Activated CD4-positive, alpha-beta T cell treated with anti-CD3 and anti-CD28 coated beads for 36 hours (primary cell): ENCODE measurements around the gene TUBG1. TPM values are rescaled to one million over a fixed set of nuclear protein-coding genes. Genes with fewer than 3 reads are reported as not detected.

Experiments
- ATAC-seq: fragments of 200-7000 bp; cut with Tn5 transposase; one replicate; pipeline ENCODE4 v1.10.0; 2021; ENCODE audit warnings: mild to moderate bottlenecking, moderate library complexity
- CTCF ChIA-PET: fragments of 350-600 bp; sonication (Branson Sonifier 250); formaldehyde crosslinking; loops from one replicate; lab custom pipeline; 2021; ENCODE audit warnings: antibody characterized with exemption; lab: Charles Lee
- POLR2A ChIA-PET: fragments of 350-600 bp; sonication (Branson Sonifier 250); formaldehyde crosslinking; loops from one replicate; lab custom pipeline; 2021; ENCODE audit warnings: antibody characterized with exemption, inconsistent platforms; lab: Charles Lee
- DNase-seq: peaks from one replicate; pipeline ENCODE4 v3.0.0-alpha.2; 2020
- H3K27ac Mint-ChIP-seq: one replicate; pipeline ENCODE4 v1.8.0; 2021; ENCODE audit warnings: mixed read lengths
- H3K27me3 Mint-ChIP-seq: one replicate; pipeline ENCODE4 v1.8.0; 2021; ENCODE audit warnings: mixed read lengths
- H3K36me3 Mint-ChIP-seq: one replicate; pipeline ENCODE4 v1.8.0; 2021; ENCODE audit warnings: low read depth, mixed read lengths
- H3K4me1 Mint-ChIP-seq: one replicate; pipeline ENCODE4 v1.8.0; 2021; ENCODE audit warnings: mixed read lengths
- H3K4me3 Mint-ChIP-seq: one replicate; pipeline ENCODE4 v1.8.0; 2021; ENCODE audit warnings: mild to moderate bottlenecking, moderate library complexity, mixed read lengths
- H3K9me3 Mint-ChIP-seq: one replicate; pipeline ENCODE4 v1.8.0; 2021; ENCODE audit warnings: low read depth, mixed read lengths
- intact Hi-C, 2 experiments: fragments of 100-400 bp; cut with DNase I in 1 of 2; cut with micrococcal nuclease in 1 of 2; formaldehyde crosslinking; loops; one replicate each; pipeline versions ENCODE4 v1.14.2 to v1.15.1; 2022 to 2024; cut with DNase I, micrococcal nuclease
- total RNA-seq, 2 experiments: library from RNA; stranded (reverse); gene quantifications; one replicate each; pipeline ENCODE4 v1.2.3, GENCODE V29; 2021

Gene TUBG1
- 100 to 1,000 TPM in 1 of 2 experiments, 10 to 100 TPM in 1; 76.1 to 102 TPM for total RNA-seq

GRCh38 chr17:42609182-42609813, at the start of gene TUBG1, which contains the start of gene RETREG3:
Gene TUBG1, plus strand, starts transcription at chr17:42609683. Its CDS starts 55 bp downstream, at chr17:42609738.
Gene RETREG3, minus strand, starts transcription at chr17:42609374. Its CDS starts 50 bp downstream, at chr17:42609324.
- H3K36me3 Mint-ChIP-seq: peaks cover 16% of the 10 kb centered on the region
- no peaks in the 10 kb centered on the region for H3K9me3 Mint-ChIP-seq
- intact Hi-C loops: loop anchor here (1.0 to 5.0 kb wide), 16 partner anchors 32 to 643 kb away; partner anchors contain the start of genes PSMC3IP (in 2 of the 2), AARSD1 (in 1 of the 2), BECN1 (in 1 of the 2) and BRCA1 (in 1 of the 2)
- peak within 1 kb of the TSS; percentile 97 for H3K27ac Mint-ChIP-seq
- ATAC-seq (peak; percentile 92), DNase-seq (peak; percentile 100)
- POLR2A ChIA-PET: interaction anchor here (0.7 to 1.5 kb wide), 9 partner anchors 9 to 758 kb away, joined by 3 to 9 read pairs (median 4); partner anchors contain the start of genes CNTNAP1, PSMC3IP and TUBG2
- peaks cover 35% of the 10 kb centered on the region for H3K4me1 Mint-ChIP-seq
- CTCF ChIA-PET: interaction anchor here (0.6 to 6.5 kb wide), 15 partner anchors 11 to 591 kb away, joined by 3 to 80 read pairs (median 3); partner anchors contain the start of genes BECN1, PLEKHH3, PSMC3IP and RPL27
- no peaks in the 10 kb centered on the region for H3K27me3 Mint-ChIP-seq
- H3K4me3 Mint-ChIP-seq: peak within 1 kb of the TSS; percentile 95

DNA sequence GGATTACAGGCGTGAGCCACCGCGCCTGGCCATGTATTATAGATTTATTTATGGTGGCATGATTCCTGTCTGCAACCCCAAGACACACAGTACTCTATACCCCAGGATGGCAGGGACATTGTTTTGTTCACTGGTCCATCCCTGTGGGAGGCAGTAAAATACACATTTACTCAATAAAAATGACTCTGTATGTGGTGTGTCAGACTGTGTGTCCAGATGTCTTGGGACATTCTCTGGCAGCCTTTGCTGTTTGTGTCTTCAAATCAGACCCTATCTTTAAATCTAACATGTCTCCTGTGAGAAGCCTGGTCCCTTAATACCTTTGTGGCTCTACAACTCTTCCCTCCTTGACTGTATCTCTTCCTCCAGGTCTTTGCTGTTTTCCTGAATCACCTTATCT, 49.2 kb upstream of the TUBG1 start:
- ATAC-seq: no peak
- Mint-ChIP-seq H3K36me3 (peaks cover 11% of the 10 kb centered on the region), H3K4me1 (peaks cover 35% of the 10 kb centered on the region), H3K27me3 (no peaks in the 10 kb centered on the region), H3K4me3 (peak overlapping the region; percentile 48), H3K27ac (peak overlapping the region; percentile 11), H3K9me3 (no peaks in the 10 kb centered on the region)
- POLR2A ChIA-PET: interaction anchor here (0.6 kb wide), 1 partner anchor 375 kb away, joined by 3 read pairs; the partner anchor contains the start of gene HCRT
- CTCF ChIA-PET: no interaction called here
- intact Hi-C loops: loop anchor here in 1 of 2 experiments (10.0 kb wide), 1 partner anchor 615 kb away; the partner anchor contains the start of gene NBR1
- no peak for DNase-seq

DNA sequence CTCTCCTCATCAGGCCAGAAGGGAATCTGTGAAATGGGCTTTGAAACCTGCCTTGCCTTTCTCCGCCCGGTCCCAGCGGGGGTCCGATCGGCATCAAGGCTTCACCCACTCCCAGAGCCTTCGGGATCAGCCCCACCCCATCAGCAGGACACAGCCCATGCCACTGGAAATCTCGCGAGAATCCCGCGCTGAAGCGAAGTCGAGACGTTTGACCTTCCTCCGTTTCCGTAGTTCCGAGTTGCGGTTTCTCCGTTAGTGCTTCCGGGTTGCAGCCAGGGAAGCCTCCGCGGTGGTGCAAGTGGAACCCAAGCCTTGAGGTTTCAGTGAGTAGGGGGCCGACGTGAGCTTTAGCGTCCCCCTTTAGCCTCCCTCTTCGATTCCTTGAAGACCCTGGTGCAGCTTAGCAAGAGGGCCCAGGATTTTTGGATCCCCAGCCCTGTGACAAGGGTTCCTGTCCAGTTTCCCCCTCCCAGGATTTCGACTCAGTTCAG, 47.5 kb upstream of the TUBG1 start, which contains the start of gene COASY:
TSS of gene COASY (plus strand) at position 252 of the 491 bp plus-strand sequence. CDS start 475 bp downstream, outside the sequence.
- ChIA-PET POLR2A (no interaction called here), CTCF (interaction anchor here (0.7 kb wide), 1 partner anchor 284 kb away, joined by 3 read pairs; no protein-coding TSS in a partner anchor)
- DNase-seq (peak; percentile 96), ATAC-seq (peak; percentile 79)
- Mint-ChIP-seq H3K27ac (peak within 1 kb of the TSS; percentile 99), H3K27me3 (no peaks in the 10 kb centered on the region), H3K4me1 (peaks cover 32% of the 10 kb centered on the region), H3K4me3 (peak within 1 kb of the TSS; percentile 94), H3K36me3 (peaks cover 16% of the 10 kb centered on the region), H3K9me3 (no peaks in the 10 kb centered on the region)
- intact Hi-C loops: loop anchor here (1.0 to 10.0 kb wide), 7 partner anchors 15 to 613 kb away; partner anchors contain the start of genes PSMC3IP (in 2 of the 2), AARSD1 (in 1 of the 2), NAGLU (in 1 of the 2) and NBR1 (in 1 of the 2)

- peak overlapping the region; percentile 99 for H3K27ac Mint-ChIP-seq
- H3K9me3 Mint-ChIP-seq: no peaks in the 10 kb centered on the region
- ATAC-seq (peak; percentile 14), DNase-seq (peak; percentile 52)
- POLR2A ChIA-PET: interaction anchor here (0.6 kb wide), 1 partner anchor 14 kb away, joined by 3 read pairs; no protein-coding TSS in a partner anchor
- H3K4me3 Mint-ChIP-seq: peak overlapping the region; percentile 94
- intact Hi-C loops: loop anchor here (1.0 to 10.0 kb wide), 7 partner anchors 14 to 612 kb away; partner anchors contain the start of genes PSMC3IP (in 2 of the 2), AARSD1 (in 1 of the 2), NAGLU (in 1 of the 2) and NBR1 (in 1 of the 2)
- H3K4me1 Mint-ChIP-seq: peaks cover 31% of the 10 kb centered on the region
- H3K27me3 Mint-ChIP-seq: no peaks in the 10 kb centered on the region
- CTCF ChIA-PET: interaction anchor here (0.7 to 2.3 kb wide), 6 partner anchors 15 to 477 kb away, joined by 3 to 8 read pairs (median 3); partner anchors contain the start of genes BECN1, PSMC3IP and TUBG1
- peaks cover 20% of the 10 kb centered on the region for H3K36me3 Mint-ChIP-seq
Observed at GRCh38 chr17:42562388-42563142, 46.9 kb upstream of the TUBG1 start.

- Mint-ChIP-seq H3K4me1 (peaks cover 35% of the 10 kb centered on the region), H3K9me3 (no peaks in the 10 kb centered on the region), H3K36me3 (peaks cover 24% of the 10 kb centered on the region), H3K4me3 (peak overlapping the region; percentile 94), H3K27me3 (no peaks in the 10 kb centered on the region), H3K27ac (peak overlapping the region; percentile 99)
- no peak for ATAC-seq
- ChIA-PET CTCF (interaction anchor here (0.7 to 2.3 kb wide), 6 partner anchors 15 to 1285 kb away, joined by 3 to 8 read pairs (median 3); partner anchors contain the start of genes BECN1, PSMC3IP and TUBG1), POLR2A (interaction anchor here (0.6 kb wide), 3 partner anchors 15 to 491 kb away, joined by 3 to 15 read pairs (median 4); no protein-coding TSS in a partner anchor)
- no peak for DNase-seq
- intact Hi-C loops: loop anchor here (2.0 to 10.0 kb wide), 2 partner anchors 14 to 612 kb away; partner anchors contain the start of genes NBR1 (in 1 of the 2) and PSMC3IP (in 1 of the 2)
Observed at GRCh38 chr17:42563143-42563509, 46.4 kb upstream of the TUBG1 start.

DNA sequence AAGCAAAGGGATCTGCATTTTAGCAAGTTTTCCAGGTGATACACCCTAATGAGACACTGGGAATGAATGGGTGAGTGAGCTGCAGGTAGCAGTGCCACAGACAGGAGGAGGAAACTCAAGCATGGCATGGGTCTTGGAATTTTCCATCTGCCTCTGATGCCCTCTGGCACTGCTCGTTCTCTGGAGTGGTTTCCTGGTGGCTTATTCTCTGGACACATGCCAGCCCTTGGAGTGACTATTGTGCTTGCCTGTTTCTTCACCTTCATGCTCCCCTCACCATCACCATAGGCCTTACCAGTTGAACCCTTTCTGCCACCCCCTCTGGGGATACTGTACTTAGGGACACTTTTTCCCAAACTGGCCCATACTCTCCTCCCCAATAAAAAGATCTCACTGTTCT, 45.9 kb upstream of the TUBG1 start:
- intact Hi-C loops: loop anchor here (2.0 to 10.0 kb wide), 2 partner anchors 13 to 611 kb away; partner anchors contain the start of genes NBR1 (in 1 of the 2) and PSMC3IP (in 1 of the 2)
- POLR2A ChIA-PET: interaction anchor here (0.6 kb wide), 2 partner anchors 167 to 491 kb away, joined by 4 to 15 read pairs; no protein-coding TSS in a partner anchor
- CTCF ChIA-PET: interaction anchor here (0.7 to 2.3 kb wide), 5 partner anchors 14 to 1285 kb away, joined by 3 to 8 read pairs (median 3); partner anchors contain the start of genes BECN1, PSMC3IP and TUBG1
- no peak for ATAC-seq
- Mint-ChIP-seq H3K4me3 (peak overlapping the region; percentile 94), H3K9me3 (no peaks in the 10 kb centered on the region), H3K4me1 (peaks cover 37% of the 10 kb centered on the region), H3K36me3 (peaks cover 24% of the 10 kb centered on the region), H3K27me3 (no peaks in the 10 kb centered on the region), H3K27ac (peak overlapping the region; percentile 99)
- DNase-seq: no peak

DNA sequence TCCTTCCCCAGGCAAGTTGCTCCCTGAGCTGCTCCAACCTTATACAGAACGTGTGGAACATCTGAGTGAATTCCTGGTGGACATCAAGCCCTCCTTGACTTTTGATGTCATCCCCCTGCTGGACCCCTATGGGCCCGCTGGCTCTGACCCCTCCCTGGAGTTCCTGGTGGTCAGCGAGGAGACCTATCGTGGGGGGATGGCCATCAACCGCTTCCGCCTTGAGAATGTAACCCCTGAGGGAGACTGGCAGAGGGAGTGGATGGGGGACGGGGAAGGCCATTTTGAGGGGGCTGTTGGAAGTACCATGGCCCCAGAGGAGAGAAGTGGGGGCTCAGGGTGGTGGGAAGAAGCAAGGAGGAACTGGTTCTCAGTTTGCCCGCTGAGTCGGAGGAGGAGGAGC, 45.5 kb upstream of the TUBG1 start:
- peaks cover 39% of the 10 kb centered on the region for H3K4me1 Mint-ChIP-seq
- H3K4me3 Mint-ChIP-seq: peak overlapping the region; percentile 94
- ATAC-seq (no peak), DNase-seq (no peak)
- H3K27ac Mint-ChIP-seq: peak overlapping the region; percentile 48
- intact Hi-C loops: loop anchor here (2.0 to 10.0 kb wide), 2 partner anchors 13 to 611 kb away; partner anchors contain the start of genes NBR1 (in 1 of the 2) and PSMC3IP (in 1 of the 2)
- ChIA-PET POLR2A (interaction anchor here (0.6 kb wide), 1 partner anchor 167 kb away, joined by 15 read pairs; no protein-coding TSS in a partner anchor), CTCF (interaction anchor here (0.7 to 2.3 kb wide), 2 partner anchors 14 to 1285 kb away, joined by 3 to 8 read pairs; partner anchors contain the start of gene PSMC3IP)
- no peaks in the 10 kb centered on the region for H3K9me3 Mint-ChIP-seq
- H3K36me3 Mint-ChIP-seq: peaks cover 28% of the 10 kb centered on the region
- H3K27me3 Mint-ChIP-seq: no peaks in the 10 kb centered on the region

DNA sequence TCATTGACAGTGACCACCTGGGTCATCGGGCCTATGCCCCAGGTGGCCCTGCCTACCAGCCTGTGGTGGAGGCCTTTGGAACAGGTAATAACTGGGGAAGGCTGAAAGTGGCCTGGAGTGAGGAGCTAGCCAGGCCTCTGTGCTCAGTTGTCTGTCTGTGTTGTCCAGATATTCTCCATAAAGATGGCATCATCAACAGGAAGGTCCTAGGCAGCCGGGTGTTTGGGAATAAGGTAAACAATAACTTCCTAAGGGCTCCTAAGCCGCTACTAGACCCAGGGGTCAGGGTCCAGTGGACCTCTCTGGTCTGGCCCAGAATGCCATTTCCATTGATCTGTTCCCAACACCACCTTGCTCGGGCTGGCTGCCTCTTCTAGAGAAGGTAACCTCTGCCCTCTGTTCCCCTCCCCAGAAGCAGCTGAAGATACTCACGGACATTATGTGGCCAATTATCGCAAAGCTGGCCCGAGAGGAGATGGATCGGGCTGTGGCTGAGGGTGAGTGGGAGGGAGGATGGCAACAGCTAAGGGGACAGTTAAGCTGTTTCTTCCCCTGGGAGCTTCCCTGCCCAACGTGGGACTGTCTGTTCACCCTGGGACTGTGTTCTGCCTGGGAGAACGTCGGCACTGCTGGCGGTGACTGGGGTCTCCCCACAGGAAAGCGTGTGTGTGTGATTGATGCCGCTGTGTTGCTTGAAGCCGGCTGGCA, 44.5 kb upstream of the TUBG1 start:
- intact Hi-C loops: loop anchor here in 1 of 2 experiments (10.0 kb wide), 1 partner anchor 610 kb away; the partner anchor contains the start of gene NBR1
- no peak overlapping the region for H3K27ac Mint-ChIP-seq
- ATAC-seq: no peak

GRCh38 chr17:42565523-42566214, 43.8 kb upstream of the TUBG1 start:
- DNase-seq (no peak), ATAC-seq (no peak)
- Mint-ChIP-seq H3K27me3 (no peaks in the 10 kb centered on the region), H3K36me3 (peaks cover 45% of the 10 kb centered on the region), H3K4me1 (peaks cover 41% of the 10 kb centered on the region), H3K9me3 (no peaks in the 10 kb centered on the region), H3K27ac (peak overlapping the region; percentile 96), H3K4me3 (peak overlapping the region; percentile 96)
- intact Hi-C loops: loop anchor here in 1 of 2 experiments (2.0 to 10.0 kb wide), 2 partner anchors 43 to 609 kb away; partner anchors contain the start of genes NBR1, RETREG3 and TUBG1
- CTCF ChIA-PET: interaction anchor here (0.7 to 4.9 kb wide), 2 partner anchors 12 to 372 kb away, joined by 4 to 29 read pairs; partner anchors contain the start of gene PSMC3IP
- POLR2A ChIA-PET: interaction anchor here (2.3 kb wide), 1 partner anchor 12 kb away, joined by 8 read pairs; the partner anchor contains the start of gene PSMC3IP

More for the DNA sequence above, 44.5 kb upstream of the TUBG1 start:
- H3K36me3 Mint-ChIP-seq: peaks cover 38% of the 10 kb centered on the region
- H3K27me3 Mint-ChIP-seq: no peaks in the 10 kb centered on the region
- peaks cover 44% of the 10 kb centered on the region for H3K4me1 Mint-ChIP-seq
- no peak for DNase-seq
- H3K9me3 Mint-ChIP-seq: no peaks in the 10 kb centered on the region
- POLR2A ChIA-PET: no interaction called here
- no peak overlapping the region for H3K4me3 Mint-ChIP-seq
- CTCF ChIA-PET: interaction anchor here (2.3 kb wide), 1 partner anchor 13 kb away, joined by 8 read pairs; the partner anchor contains the start of gene PSMC3IP
